ENCODE data around the gene RAB3D. TPM values are rescaled to one million over a fixed set of nuclear protein-coding genes. Genes with fewer than 3 reads are reported as not detected.
A peak's percentile ranks its signal among the peaks of the same experiment; 100 is the strongest.
"Not testable (repeated sequence)": the region's sequence is repeated elsewhere in the genome, so short reads cannot be mapped to it uniquely, and the experiment has no call there.

Gene RAB3D
- polyA plus RNA-seq, 1 donor: 82.9 TPM

GRCh38 chr19:11356074-11356397 is 16.6 kb upstream of the RAB3D start:
- Histone ChIP-seq H3K4me3 (ENCODE audit: low read length) (peak overlapping the region; percentile 21), H3K27ac (ENCODE audit: low read length) (no peak overlapping the region), H3K27me3 (ENCODE audit: control insufficient read depth, insufficient read depth, low read length) (peaks cover 4% of the 10 kb centered on the region), H3K4me1 (ENCODE audit: control insufficient read depth, insufficient read depth, low read length) (peaks cover 5% of the 10 kb centered on the region), H3K36me3 (ENCODE audit: control insufficient read depth, insufficient read depth, low read length) (peaks cover 2% of the 10 kb centered on the region), H3K9me3 (ENCODE audit: control insufficient read depth, low read depth, low read length) (no peaks in the 10 kb centered on the region)
- no peak for DNase-seq
- WGBS (ENCODE audit: insufficient coverage, low lambda C conversion rate): no CpG with 5 or more reads among the region's 6 CpGs

GRCh38 chr19:11355160-11356073 is 16.0 kb upstream of the RAB3D start, which contains the start of gene PLPPR2:
PLPPR2 (plus strand) TSS chr19:11355432; CDS start chr19:11357674, 2,242 bp downstream.
- no peaks in the 10 kb centered on the region for H3K36me3 ChIP-seq (ENCODE audit: control insufficient read depth, insufficient read depth, low read length)
- no peak within 1 kb of the TSS for H3K27ac ChIP-seq (ENCODE audit: low read length)
- no peaks in the 10 kb centered on the region for H3K9me3 ChIP-seq (ENCODE audit: control insufficient read depth, low read depth, low read length)
- H3K27me3 ChIP-seq (ENCODE audit: control insufficient read depth, insufficient read depth, low read length): peaks cover 4% of the 10 kb centered on the region
- no peaks in the 10 kb centered on the region for H3K4me1 ChIP-seq (ENCODE audit: control insufficient read depth, insufficient read depth, low read length)
- peak within 1 kb of the TSS; percentile 21 for H3K4me3 ChIP-seq (ENCODE audit: low read length)
- no CpG with 5 or more reads among the region's 62 CpGs for WGBS (ENCODE audit: insufficient coverage, low lambda C conversion rate)
- peak; percentile 75 to 76 for DNase-seq

GRCh38 chr19:11354102-11354501 is 14.6 kb upstream of the RAB3D start:
- H3K27ac ChIP-seq (ENCODE audit: low read length); H3K27me3 ChIP-seq (ENCODE audit: control insufficient read depth, insufficient read depth, low read length); H3K4me1 ChIP-seq (ENCODE audit: control insufficient read depth, insufficient read depth, low read length); H3K9me3 ChIP-seq (ENCODE audit: control insufficient read depth, low read depth, low read length); H3K36me3 ChIP-seq (ENCODE audit: control insufficient read depth, insufficient read depth, low read length); H3K4me3 ChIP-seq (ENCODE audit: low read length); DNase-seq: not testable (repeated sequence)
- no CpG with 5 or more reads among the region's 4 CpGs for WGBS (ENCODE audit: insufficient coverage, low lambda C conversion rate)

GRCh38 chr19:11349171-11349570 is 9.7 kb upstream of the RAB3D start:
- no peak for DNase-seq
- WGBS (ENCODE audit: insufficient coverage, low lambda C conversion rate): no CpG with 5 or more reads among the region's 4 CpGs
- peaks cover 17% of the 10 kb centered on the region for H3K4me1 ChIP-seq (ENCODE audit: control insufficient read depth, insufficient read depth, low read length)

GRCh38 chr19:11347546-11348039 is 8.1 kb upstream of the RAB3D start:
- Histone ChIP-seq H3K27ac (ENCODE audit: low read length) (no peak overlapping the region), H3K9me3 (ENCODE audit: control insufficient read depth, low read depth, low read length) (peaks cover 3% of the 10 kb centered on the region), H3K4me3 (ENCODE audit: low read length) (no peak overlapping the region), H3K27me3 (ENCODE audit: control insufficient read depth, insufficient read depth, low read length) (no peaks in the 10 kb centered on the region), H3K36me3 (ENCODE audit: control insufficient read depth, insufficient read depth, low read length) (peaks cover 4% of the 10 kb centered on the region), H3K4me1 (ENCODE audit: control insufficient read depth, insufficient read depth, low read length) (peaks cover 28% of the 10 kb centered on the region)
- no CpG with 5 or more reads among the region's 7 CpGs for WGBS (ENCODE audit: insufficient coverage, low lambda C conversion rate)
- no peak for DNase-seq

More at GRCh38 chr19:11349171-11349570, 9.7 kb upstream of the RAB3D start:
- Histone ChIP-seq H3K27me3 (ENCODE audit: control insufficient read depth, insufficient read depth, low read length) (no peaks in the 10 kb centered on the region), H3K9me3 (ENCODE audit: control insufficient read depth, low read depth, low read length) (peaks cover 3% of the 10 kb centered on the region), H3K4me3 (ENCODE audit: low read length) (no peak overlapping the region), H3K36me3 (ENCODE audit: control insufficient read depth, insufficient read depth, low read length) (no peaks in the 10 kb centered on the region), H3K27ac (ENCODE audit: low read length) (no peak overlapping the region)

GRCh38 chr19:11346104-11346940 is 6.9 kb upstream of the RAB3D start, which contains the start of the genes CCDC159 and TMEM205:
CCDC159 (plus strand) TSS chr19:11346519; CDS start chr19:11346607, 88 bp downstream.
TMEM205 (minus strand) TSS chr19:11346268; CDS start chr19:11345619, 649 bp downstream.
- DNase-seq: peak; percentile 98 to 100
- Histone ChIP-seq H3K4me1 (ENCODE audit: control insufficient read depth, insufficient read depth, low read length) (peaks cover 28% of the 10 kb centered on the region), H3K4me3 (ENCODE audit: low read length) (peak within 1 kb of the TSS; percentile 77), H3K36me3 (ENCODE audit: control insufficient read depth, insufficient read depth, low read length) (peaks cover 9% of the 10 kb centered on the region), H3K27me3 (ENCODE audit: control insufficient read depth, insufficient read depth, low read length) (no peaks in the 10 kb centered on the region), H3K27ac (ENCODE audit: low read length) (peak within 1 kb of the TSS; percentile 83), H3K9me3 (ENCODE audit: control insufficient read depth, low read depth, low read length) (peaks cover 3% of the 10 kb centered on the region)
- no CpG with 5 or more reads among the region's 50 CpGs for WGBS (ENCODE audit: insufficient coverage, low lambda C conversion rate)

- H3K27me3 ChIP-seq (ENCODE audit: control insufficient read depth, insufficient read depth, low read length): no peaks in the 10 kb centered on the region
- peaks cover 12% of the 10 kb centered on the region for H3K36me3 ChIP-seq (ENCODE audit: control insufficient read depth, insufficient read depth, low read length)
- DNase-seq: peak in 1 of 2 donors; percentile 53
- H3K4me3 ChIP-seq (ENCODE audit: low read length): peak overlapping the region; percentile 77
- peak overlapping the region; percentile 83 for H3K27ac ChIP-seq (ENCODE audit: low read length)
- no CpG with 5 or more reads among the region's 15 CpGs for WGBS (ENCODE audit: insufficient coverage, low lambda C conversion rate)
- H3K4me1 ChIP-seq (ENCODE audit: control insufficient read depth, insufficient read depth, low read length): peaks cover 28% of the 10 kb centered on the region
- peaks cover 3% of the 10 kb centered on the region for H3K9me3 ChIP-seq (ENCODE audit: control insufficient read depth, low read depth, low read length)
Measured at GRCh38 chr19:11345122-11345803, 5.8 kb upstream of the RAB3D start.

- no peak overlapping the region for H3K4me3 ChIP-seq (ENCODE audit: low read length)
- no CpG with 5 or more reads among the region's 3 CpGs for WGBS (ENCODE audit: insufficient coverage, low lambda C conversion rate)
- H3K4me1 ChIP-seq (ENCODE audit: control insufficient read depth, insufficient read depth, low read length): peaks cover 34% of the 10 kb centered on the region
- H3K27ac ChIP-seq (ENCODE audit: low read length): no peak overlapping the region
- H3K27me3 ChIP-seq (ENCODE audit: control insufficient read depth, insufficient read depth, low read length): no peaks in the 10 kb centered on the region
- no peak for DNase-seq
- peaks cover 3% of the 10 kb centered on the region for H3K9me3 ChIP-seq (ENCODE audit: control insufficient read depth, low read depth, low read length)
- H3K36me3 ChIP-seq (ENCODE audit: control insufficient read depth, insufficient read depth, low read length): peaks cover 12% of the 10 kb centered on the region
Measured at GRCh38 chr19:11342429-11342828, 3.0 kb upstream of the RAB3D start.

- H3K27ac ChIP-seq (ENCODE audit: low read length): not testable (repeated sequence)
Measured at GRCh38 chr19:11340099-11340467, 626 bp upstream of the RAB3D start.

More at GRCh38 chr19:11340099-11340467, 626 bp upstream of the RAB3D start:
- H3K9me3 ChIP-seq (ENCODE audit: control insufficient read depth, low read depth, low read length); DNase-seq; H3K27me3 ChIP-seq (ENCODE audit: control insufficient read depth, insufficient read depth, low read length): not testable (repeated sequence)
- Histone ChIP-seq H3K4me1 (ENCODE audit: control insufficient read depth, insufficient read depth, low read length) (peaks cover 38% of the 10 kb centered on the region), H3K4me3 (ENCODE audit: low read length) (peak overlapping the region; percentile 84), H3K36me3 (ENCODE audit: control insufficient read depth, insufficient read depth, low read length) (peaks cover 35% of the 10 kb centered on the region)
- no CpG with 5 or more reads among the region's 8 CpGs for WGBS (ENCODE audit: insufficient coverage, low lambda C conversion rate)

Measured in large intestine (tissue), 3 donors.